22Rv1 (cell line): ENCODE measurements around the gene SPECC1.
A peak's percentile ranks its signal among the peaks of the same experiment; 100 is the strongest.

Source experiments
- H3K27ac ChIP-seq: fragments of 450-650 bp; 2 replicates; pipeline ENCODE4 v1.5.1; 2017
- ZFX ChIP-seq: fragments of 450-650 bp; IDR thresholded peaks from 2 replicates; pipeline ENCODE4 v1.6.1; 2017; ENCODE audit warnings: antibody characterized with exemption, borderline replicate concordance
- TF ChIP-seq, protein P1 (sequence below): fragments of 450-650 bp; IDR thresholded peaks from 2 replicates; pipeline ENCODE4 v1.5.1; 2017; ENCODE audit warnings: mild to moderate bottlenecking

The SPECC1 gene

DNA sequence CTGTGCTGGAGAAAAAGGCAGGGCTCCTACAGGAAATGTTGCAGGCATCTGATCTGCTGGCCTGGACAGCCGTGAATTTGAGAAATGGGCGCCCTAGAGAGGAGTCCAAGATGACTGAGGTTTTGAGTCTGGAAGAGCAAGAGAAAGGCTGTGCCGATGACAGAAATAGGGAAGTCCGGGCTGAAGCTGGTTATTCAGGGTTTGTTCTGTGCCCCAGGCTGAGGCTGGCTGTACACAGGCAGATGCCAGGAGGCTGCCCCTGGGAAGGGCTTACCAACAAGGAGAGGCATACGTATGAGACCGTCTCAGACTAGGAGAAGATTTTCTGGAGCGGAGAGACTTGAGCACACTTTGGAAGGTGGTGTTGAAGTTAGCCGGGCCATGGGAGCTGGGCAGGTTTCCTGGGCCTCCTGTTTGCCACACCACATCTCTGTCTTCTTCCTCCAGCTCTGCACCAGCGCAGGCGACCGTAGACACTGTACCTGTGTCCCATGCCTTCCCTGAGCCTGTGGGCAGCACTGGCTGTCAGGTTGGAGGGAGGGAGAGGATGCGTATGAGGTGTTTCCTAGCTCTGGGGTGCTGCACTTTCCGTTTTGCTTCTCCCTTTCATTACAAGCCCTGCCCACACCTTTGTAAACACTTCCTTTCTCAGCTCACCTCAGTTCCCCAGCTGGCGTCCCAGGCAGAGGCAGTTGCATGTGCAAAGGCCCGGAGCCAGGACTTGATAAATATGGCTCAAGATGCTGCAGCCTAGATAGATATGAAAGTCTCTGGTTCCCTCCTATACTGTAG, 80.8 kb downstream of the SPECC1 start:
- no peak for TF ChIP-seq ZFX
- TF ChIP-seq, protein P1, sequence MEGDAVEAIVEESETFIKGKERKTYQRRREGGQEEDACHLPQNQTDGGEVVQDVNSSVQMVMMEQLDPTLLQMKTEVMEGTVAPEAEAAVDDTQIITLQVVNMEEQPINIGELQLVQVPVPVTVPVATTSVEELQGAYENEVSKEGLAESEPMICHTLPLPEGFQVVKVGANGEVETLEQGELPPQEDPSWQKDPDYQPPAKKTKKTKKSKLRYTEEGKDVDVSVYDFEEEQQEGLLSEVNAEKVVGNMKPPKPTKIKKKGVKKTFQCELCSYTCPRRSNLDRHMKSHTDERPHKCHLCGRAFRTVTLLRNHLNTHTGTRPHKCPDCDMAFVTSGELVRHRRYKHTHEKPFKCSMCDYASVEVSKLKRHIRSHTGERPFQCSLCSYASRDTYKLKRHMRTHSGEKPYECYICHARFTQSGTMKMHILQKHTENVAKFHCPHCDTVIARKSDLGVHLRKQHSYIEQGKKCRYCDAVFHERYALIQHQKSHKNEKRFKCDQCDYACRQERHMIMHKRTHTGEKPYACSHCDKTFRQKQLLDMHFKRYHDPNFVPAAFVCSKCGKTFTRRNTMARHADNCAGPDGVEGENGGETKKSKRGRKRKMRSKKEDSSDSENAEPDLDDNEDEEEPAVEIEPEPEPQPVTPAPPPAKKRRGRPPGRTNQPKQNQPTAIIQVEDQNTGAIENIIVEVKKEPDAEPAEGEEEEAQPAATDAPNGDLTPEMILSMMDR, result no peak
- no peak overlapping the region for H3K27ac ChIP-seq

DNA sequence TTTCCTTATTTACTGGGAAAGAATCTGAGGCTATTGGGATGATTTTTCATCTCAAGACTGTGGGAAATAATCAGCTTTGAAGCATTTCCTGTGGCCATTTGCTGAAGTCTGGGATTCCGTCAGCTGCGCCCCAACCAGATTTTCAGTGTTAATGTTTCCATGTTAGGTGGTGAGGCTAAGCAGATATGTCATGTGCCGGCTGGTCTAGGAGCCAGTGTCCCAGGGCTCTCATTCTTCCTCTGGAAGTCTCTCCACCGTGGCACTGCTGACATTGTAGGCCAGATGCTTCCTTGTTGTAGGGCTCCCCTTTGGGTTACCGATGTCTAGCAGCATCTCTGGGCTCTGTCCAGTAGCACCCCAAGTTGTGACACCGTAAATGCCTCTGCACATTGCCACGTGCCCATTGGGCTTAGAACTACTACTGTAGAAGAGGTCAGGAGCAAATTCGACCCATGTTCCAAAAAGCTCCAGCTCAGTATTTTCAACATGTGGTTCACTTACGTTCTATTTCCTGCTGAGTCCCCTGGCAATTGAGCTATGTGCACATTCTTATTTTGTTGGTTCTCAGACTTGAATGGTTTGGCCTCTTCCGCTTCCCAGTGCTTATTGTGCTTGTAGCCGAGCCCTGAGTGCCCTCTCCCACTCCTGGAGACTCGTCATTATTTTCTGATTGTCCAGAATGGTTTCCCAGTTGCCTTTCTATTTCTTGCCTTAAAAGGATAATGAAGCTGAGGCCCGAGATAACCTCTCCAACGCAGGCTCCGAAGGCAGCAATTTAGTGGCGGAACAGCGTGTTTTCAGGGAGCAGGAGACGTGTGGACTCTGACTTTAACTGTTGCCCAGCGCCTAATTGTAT, 82.2 kb downstream of the SPECC1 start:
- no peak overlapping the region for H3K27ac ChIP-seq
- no peak for TF ChIP-seq ZFX
- TF ChIP-seq, protein P1, result no peak

DNA sequence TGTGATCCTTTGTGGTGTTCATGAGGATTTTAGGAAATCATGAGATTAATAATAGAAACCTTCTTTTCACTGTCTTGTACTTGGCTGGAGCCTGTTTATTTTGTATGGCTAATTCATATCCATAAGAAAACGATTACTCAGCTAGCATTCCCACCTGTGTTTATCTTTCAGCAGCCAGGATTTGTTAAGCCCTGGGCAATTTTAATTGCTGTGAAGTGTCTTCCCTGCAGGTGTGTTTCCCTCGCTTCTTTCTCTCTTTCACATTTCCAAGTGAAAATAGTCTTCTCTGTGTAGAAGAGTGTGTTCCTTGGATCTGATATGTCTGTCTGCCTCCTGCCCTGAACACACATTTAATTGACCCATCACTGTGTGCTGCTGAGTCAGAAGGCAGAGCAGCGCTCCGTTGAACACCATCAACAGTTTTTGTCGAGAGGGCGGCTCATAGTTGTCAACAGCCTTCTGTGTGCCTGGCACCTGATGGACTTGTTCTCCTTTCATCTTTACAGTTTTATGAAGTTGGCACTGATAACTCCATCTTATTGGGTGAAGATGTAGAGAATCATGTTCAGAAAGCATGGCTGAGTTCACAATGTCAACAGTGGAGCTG, 83.2 kb downstream of the SPECC1 start:
- H3K27ac ChIP-seq, result no peak overlapping the region
- TF ChIP-seq ZFX, result no peak
- TF ChIP-seq, protein P1, result no peak

DNA sequence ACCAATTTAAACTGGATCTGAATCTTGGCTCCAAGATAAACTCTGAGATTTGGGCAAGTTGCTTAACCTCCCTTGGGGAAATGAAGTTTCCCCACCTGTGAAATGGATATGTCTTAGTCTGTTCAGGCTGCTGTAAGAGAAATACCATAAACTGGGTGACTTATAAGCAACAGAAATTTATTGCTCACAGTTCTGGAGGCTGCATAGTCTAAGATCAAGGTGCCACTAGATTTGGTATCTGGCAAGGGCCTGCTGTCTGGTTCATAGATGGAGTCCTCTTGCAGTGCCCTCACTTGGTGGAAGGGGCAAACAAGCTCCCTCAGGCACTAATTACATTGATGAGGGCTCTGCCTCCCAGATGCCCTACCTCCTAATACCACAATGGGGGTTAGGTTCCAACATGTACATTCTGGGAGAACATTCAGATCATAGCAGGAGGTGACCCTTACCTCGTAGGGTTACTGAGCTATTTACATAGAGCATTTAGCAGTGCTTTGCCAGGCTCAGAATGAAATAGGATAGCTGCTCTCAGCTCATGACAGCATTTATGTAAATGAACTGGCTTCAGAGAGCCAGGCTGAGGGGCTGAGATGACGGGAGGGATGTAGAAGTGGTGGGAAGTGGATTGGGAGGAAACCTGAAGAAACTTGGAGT, 83.9 kb downstream of the SPECC1 start:
- TF ChIP-seq, protein P1, result no peak
- no peak for TF ChIP-seq ZFX
- no peak overlapping the region for H3K27ac ChIP-seq

DNA sequence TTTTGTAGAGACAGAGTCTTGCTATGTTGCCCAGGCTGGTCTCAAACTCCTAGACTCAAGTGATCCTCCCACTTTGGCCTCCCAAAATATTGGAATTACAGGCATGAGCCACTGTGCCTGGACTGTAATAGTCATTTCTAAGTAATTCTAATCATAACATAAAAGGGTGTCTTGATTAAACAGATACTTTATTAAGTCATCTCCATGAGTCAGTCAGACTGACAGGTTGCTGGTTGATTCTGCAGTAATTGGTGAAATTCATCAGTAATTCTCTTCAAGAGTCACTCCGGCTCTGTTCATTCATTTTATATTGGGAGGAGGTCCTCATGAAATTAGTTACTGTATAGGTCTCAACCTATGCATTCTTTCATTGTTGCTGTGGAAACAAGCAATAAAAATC, 85.6 kb downstream of the SPECC1 start:
- H3K27ac ChIP-seq, result no peak overlapping the region
- TF ChIP-seq, protein P1, result no peak
- TF ChIP-seq ZFX, result no peak

DNA sequence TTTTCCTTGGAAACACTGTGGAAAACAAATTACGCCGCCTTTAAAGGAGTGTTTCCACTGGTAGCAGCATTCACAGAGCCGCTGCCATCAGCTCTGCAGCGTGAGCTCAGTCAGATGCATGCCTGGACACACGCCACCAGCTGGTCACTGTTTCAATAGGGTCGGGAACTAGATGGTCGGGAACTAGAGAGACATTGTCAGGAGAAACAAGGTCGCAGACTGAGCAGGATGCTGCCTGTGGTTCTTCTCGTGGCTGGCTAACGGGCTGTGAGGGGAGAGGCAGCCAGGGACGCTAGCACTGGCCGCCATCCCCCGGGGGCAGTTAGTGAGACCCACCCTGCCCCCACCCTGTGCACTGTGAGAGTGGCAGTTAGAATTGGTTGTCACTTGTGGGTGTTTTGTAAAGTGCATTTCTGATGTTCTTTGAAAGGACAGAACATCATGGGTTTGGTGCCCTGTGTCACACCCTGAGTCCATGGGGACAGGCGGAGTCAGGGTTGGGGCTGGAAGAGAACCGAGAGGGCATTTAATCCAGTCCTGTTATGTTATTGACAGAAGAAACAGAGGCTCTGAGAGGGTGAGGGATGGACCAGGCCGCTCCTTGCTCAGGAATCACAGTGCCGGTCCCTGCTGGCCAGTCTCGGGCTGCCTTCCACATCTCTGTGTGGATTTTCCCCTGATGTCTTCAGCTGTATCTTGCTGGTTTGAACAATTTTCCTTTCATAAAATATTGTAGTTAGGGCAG, 86.3 kb downstream of the SPECC1 start:
- TF ChIP-seq, protein P1, result peak; percentile 33
- no peak for TF ChIP-seq ZFX
- no peak overlapping the region for H3K27ac ChIP-seq
